Measurements from ENCODE around the gene PDE4B.

The PDE4B gene

GRCh38 chr1:66143651-66144050 lies 351.0 kb downstream of the PDE4B start:
- DNase-seq: no peak

GRCh38 chr1:66147226-66147835 lies 354.6 kb downstream of the PDE4B start:
- no peak for DNase-seq

GRCh38 chr1:66152034-66152433 lies 359.3 kb downstream of the PDE4B start:
- DNase-seq: no peak

- DNase-seq: no peak
These were observed 361.7 kb downstream of the PDE4B start for GRCh38 chr1:66154394-66154793.

DNA sequence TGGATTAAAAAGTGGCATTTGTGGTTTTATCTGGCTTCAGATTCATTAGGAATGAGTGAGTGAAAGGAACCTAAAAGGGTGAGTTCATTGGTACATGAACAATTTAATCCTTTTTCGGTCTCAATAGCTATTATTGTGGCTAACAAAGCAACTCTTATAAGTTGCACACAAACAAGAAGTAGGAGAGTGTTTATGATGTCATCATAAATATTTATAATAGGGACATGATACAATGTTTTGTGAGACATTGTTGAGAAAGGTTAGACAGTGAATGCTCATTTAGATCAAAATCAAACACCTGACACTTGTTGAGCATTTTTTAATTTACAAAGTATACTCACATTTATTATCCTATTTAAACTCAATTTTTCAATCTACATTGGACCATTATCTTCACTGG lies 363.4 kb downstream of the PDE4B start:
- DNase-seq: no peak

- DNase-seq: no peak
These were observed 367.1 kb downstream of the PDE4B start for GRCh38 chr1:66159800-66160199.

DNA sequence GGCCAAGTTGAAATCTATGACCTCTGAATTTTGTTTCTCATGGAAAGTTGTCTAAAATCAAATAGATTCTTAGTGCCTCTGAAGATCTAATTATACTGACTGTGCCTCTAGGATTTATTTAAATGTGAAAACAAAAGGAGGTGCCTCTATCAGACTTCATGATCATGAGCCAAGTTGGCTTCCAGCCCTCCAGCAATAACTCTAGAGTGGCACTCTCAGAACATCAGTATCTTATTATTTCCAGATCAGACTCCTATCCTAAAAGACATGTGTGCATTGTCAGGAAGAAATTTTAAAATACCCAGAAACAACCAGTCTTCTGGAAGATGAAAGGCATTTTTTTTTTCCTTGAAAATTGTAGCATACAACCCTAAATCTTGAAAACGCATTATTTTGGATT lies 368.0 kb downstream of the PDE4B start:
- no peak for DNase-seq

DNA sequence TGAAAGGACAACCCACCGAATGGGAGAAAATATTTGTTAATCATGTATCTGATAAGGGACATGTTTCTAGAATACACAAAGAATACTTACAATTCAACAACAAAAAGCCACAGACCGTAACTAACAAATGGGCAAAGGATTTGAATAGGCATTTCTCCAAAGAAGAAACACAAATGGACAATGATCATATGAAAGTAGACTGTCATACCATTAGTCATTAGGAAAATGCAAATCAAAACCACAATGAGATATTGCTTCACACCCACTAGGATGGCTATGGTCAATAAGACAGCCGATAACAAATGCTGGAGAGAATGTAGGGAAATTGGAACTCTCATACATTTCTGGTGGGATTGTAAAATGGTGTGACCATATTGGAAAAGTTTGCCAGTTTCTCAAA lies 374.1 kb downstream of the PDE4B start:
- DNase-seq: no peak

DNA sequence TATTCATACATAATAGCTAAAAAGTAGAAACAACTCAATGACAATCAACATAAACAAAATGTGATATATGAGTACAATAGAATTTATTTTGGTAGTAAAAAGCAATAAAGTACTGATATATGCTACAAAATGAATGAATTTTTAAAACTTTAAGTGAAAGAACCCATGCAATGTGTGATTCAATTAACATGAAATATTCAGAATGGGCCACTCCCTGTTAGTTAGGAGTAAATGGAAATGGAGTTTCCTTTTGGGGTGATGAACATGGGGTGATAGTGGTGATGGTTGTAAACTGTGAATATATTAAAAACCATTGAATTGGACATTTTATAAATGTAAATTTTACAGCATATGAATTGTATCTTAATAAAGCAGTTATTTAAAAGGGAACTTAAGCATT lies 374.6 kb downstream of the PDE4B start:
- DNase-seq: no peak

GRCh38 chr1:66168467-66168887 lies 375.8 kb downstream of the PDE4B start:
- no peak for DNase-seq

DNA sequence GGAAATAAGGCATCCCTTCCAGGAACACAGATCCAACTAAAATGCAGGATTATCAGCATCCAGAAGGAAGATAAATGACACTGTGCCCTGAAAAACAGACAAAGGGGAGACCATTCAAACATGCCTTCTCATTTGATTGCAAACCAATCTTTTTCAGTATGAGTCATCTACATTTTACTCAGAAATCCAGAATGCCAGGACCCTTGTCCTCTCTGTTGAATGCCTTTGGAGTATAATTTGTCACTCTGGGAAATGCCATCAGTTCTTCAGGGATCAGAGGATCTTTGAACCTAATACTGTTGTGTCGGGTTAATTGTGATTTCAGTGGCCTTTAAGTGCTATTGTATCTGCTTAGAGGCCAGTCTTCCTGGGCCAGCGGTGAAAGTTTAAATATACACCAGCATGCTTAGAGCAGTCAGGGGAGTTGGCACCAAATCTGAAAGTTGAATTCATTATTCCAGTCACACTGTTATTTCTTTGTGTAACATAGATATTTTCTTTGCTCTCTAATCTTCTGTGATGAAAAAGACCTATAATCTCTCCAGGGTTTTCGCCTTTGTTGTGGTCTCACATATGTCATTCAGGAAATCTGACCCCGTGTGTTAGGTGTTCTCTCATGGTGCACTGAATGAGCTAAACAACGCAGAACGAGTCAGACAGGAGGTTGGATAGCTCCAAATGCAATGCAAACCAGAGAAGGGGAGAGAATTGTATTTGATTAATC lies 376.4 kb downstream of the PDE4B start:
- DNase-seq: no peak

DNA sequence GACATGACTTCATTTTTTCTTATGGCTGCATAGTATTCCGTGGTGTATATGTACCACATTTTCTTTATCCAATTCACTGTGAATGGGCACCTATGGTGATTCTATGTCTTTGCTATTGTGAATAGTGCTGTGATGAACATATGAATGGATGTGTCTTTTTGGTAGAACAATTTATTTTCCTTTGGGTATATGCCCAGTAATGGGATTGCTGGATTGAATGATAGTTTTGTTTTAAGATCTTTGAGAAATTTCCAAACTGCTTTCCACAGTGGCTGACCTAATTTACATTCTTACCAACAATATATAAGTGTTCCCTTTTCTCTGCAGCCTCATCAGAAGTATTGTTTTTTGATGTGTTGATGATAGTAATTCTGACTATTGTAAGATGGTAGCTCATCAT lies 379.6 kb downstream of the PDE4B start:
- DNase-seq: no peak

DNA sequence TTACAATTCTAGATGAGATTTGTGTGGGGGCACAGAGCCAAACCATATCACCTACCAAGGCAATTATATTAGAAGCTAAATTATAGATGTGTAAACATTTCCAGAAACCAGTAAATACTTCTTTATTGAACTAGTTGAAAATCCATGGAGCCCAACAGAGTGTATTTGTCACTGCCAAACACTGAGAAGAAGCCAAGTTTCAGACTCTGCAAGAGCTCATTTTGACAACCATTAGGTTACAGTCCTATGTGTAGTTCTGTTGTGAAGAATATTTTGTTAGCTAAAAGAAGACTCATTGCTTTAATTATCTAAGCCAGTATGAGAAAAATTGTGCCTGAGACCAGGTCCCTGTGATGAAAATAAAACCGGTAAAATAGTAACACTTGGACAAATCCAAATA lies 382.4 kb downstream of the PDE4B start:
- no peak for DNase-seq

DNA sequence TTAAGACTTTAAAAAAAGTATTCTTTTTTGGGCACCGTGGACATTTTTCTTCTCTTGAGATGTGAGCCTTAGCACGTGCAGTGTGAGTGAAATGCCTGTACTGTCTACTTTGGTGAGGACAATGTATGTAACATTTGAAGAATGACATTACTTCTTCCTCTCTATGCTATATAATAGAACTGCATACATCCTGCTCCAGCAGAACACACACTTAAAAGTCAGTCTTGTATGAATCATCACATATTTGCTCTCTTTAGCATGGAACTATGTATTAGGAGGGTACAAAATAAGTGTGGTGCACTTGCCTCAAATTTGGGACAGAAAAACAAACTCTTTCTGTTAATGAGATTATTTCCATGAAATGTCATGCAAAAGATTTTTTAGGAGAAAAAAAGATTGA lies 382.9 kb downstream of the PDE4B start:
- DNase-seq: no peak

DNA sequence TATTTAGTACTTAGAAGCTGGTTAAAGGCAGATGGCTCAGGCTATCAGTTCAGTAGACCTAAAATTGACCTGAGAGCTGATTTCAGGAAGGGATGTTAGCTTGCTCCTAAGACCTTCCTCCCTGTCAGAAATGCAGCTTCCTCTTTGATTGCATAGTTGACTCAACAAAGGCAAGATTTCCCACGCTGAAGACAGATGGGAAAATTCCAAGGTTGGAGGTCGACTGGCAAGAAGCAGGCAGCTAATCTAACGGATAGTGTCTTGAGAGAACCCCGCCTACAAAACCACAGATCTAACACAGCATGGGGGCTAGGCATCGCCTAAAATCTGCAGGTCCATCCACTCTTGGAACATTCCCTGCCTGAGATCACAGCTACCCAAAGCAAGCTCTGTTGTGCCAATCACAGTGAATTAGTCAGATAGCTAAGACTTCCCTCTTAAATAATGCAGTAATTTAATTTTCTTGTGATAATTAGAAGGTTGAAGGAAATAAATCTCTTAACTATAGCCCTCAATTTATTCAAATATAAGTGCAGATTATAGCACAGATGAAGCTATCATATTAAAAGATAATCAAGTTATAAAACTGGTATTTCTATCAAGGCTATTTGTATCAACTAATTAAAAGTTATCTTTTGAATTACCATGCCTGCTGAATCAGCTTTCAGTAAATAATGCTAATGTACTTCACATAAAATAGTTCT lies 383.5 kb downstream of the PDE4B start:
- DNase-seq: no peak

DNA sequence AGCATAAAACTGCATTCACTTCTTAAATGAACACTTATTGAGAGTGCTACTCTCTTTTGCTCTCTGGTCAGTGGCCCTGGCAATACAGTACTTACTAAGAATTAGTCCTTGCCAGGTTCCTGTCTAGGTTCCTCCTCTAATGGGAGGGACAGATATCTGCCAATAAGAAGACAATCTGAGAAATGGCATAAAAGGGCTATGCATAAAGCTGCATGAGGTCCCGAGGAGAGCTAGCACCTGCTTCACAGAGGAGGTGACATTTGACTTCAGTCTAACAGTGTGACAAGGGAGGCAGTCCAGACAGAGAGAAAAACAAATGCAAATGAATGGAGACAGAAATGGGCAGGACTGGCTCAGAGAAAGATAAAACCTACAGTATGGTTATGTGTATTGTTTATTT lies 384.1 kb downstream of the PDE4B start:
- no peak for DNase-seq

DNA sequence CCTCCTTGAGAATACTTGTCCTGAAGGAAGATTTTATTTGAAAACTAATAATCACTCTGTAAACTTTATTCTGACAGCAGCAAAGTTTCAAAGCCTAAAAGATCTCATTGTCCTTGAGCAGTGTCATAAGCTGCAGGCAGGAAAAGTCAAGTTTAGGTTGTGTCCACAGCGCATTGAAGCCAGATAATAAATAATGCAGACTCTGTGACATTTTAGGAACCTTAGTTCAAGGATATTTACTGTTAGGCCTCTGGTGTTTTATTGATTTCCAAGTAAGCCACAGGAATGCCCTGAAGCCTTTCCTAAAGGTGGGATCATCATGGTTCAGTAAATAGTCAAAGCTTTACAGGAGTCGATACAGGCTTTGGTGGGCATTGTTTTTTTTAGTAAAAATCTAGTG lies 384.8 kb downstream of the PDE4B start:
- DNase-seq: no peak

DNA sequence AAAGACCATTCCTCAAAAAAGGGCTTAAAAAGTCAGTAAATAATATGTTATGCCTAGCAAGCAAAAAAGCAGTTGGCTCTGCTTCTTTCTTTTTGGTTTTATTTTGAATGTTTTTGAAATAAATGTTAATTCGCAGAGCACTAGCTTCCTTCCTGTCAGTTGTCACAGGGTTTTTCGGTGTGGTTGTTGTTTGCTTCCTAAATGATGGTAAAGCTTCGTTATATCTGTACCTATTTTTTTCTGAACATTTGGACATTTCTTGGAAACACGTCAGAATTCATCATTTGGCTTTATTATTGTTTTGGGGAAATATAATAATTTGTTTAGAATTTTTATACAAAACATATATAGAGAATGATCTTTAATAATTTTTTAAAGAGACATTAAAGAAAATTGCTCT lies 389.3 kb downstream of the PDE4B start:
- no peak for DNase-seq

DNA sequence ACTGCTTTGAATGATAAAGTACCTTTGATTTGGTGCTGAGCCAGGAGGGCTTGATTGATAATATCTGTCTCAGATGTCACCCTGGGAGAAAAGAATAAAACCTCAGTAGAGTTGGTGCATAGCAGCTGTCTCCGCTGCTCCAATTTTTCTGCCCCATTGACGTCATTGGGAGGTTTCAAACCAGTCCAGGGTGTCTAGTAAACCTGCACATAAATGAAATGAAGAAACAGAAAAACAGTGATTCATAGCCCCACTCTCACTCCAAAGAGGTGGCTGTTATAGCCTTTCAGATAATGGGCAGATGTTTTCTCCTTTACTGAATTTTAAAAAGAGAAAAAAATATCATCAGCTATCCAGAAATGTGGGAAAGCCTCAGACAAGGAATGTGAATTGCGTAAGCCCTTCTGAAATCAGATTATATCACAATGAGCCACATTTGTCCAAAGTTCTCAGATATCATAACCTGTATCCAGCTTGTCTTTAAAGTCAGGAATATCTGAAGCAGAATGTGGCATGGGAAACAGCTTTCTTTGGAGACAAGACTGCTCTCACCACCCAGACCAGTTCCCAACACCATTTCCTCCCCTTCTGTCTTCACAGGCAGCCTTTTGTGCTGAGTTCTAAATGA lies 390.0 kb downstream of the PDE4B start:
- DNase-seq: no peak

DNA sequence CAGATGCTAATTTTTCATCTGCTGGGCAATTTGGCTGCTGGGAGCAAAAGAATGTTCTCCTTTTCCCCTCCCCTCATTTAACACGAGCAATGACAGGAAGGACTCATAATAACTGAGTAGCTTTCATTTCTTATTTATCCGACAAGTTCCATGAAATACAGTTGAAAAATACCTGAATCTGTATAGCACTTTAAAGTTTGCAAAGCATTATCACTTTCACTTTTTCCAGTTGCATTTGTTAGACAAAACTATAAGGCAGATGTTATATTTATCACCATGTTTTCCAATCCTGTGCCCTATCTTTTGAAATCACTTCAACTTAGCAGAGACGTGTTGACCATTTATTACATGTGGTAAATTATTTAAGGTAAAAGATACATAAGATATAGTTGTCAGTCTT lies 390.7 kb downstream of the PDE4B start:
- no peak for DNase-seq

GRCh38 chr1:66197120-66197519 lies 404.4 kb downstream of the PDE4B start:
- no peak for DNase-seq

GRCh38 chr1:66197785-66198184 lies 405.1 kb downstream of the PDE4B start:
- DNase-seq: no peak

- DNase-seq: no peak
These were observed 414.0 kb downstream of the PDE4B start for GRCh38 chr1:66206563-66207144.

DNA sequence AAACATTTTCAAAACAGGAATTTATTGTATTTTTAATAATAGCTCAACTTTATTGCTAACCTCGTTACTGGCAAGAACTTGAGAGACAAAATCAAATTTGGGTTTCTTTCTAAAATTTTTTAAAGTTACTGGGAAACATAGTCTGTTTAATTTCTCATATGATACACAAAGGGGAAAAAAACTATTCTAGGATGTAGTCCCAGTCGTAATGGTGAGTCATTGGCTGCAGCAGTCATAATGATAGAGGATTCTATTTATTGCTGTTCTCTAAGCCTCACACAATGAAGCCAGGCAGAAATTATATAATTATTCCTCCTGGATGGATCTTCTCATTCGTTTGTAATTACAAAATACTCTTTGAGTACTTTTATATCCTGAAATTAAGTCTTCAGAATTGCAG lies 414.8 kb downstream of the PDE4B start:
- DNase-seq: no peak

Measured in NCI-H146 (cell line).